ENCODE data around the gene VLDLR. TPM values are rescaled to one million over a fixed set of nuclear protein-coding genes. Genes with fewer than 3 reads are reported as not detected.

The VLDLR gene
- total RNA-seq = 32.5 and 32.8 TPM in 2 replicates

GRCh38 chr9:2621722-2622460 is at the start of gene VLDLR:
Gene VLDLR (plus strand): TSS chr9:2621787. CDS start chr9:2622190, 403 bp downstream.

Other genes starting within 250 kb of the VLDLR start
- gene KCNV2, start 95.7 kb downstream of the VLDLR start, total RNA-seq = not detected in 2 replicates
- 55.2 and 57.8 TPM in 2 replicates for gene PUM3, start 222.3 kb downstream of the VLDLR start, total RNA-seq

Data from tracheal epithelial cell (primary cell).